ENCODE data around the gene ADAMTS7. TPM values are rescaled to one million over a fixed set of nuclear protein-coding genes. Genes with fewer than 3 reads are reported as not detected.

ADAMTS7 gene
- total RNA-seq, 1 experiment from 2014 or later, result 12.0 TPM

GRCh38 chr15:78859971-78860719 is 48.9 kb upstream of the ADAMTS7 start:
- H3K27me3 ChIP-seq (ENCODE audit: insufficient read depth, low read length), result no peaks in the 10 kb centered on the region
- ATAC-seq, result peak; percentile 88
- no TSS peak for BruUV-seq (replicated peaks)
- H3K9me2 ChIP-seq (ENCODE audit: insufficient read depth), result no peaks in the 10 kb centered on the region
- RAD21 ChIA-PET (ENCODE audit: low non-redundant PET in 1 of 2, low total read pairs in 2 of 2, uncharacterized antibody in 2 of 2, unreplicated experiment in 2 of 2), result no interaction called here
- H3K36me3 ChIP-seq (ENCODE audit: control insufficient read depth in 1 of 2, insufficient read depth in 2 of 2, low read length in 2 of 2), result no peaks in the 10 kb centered on the region
- no peaks in the 10 kb centered on the region for H3K9me3 ChIP-seq (ENCODE audit: control insufficient read depth in 1 of 2, insufficient read depth in 1 of 2, low read depth in 1 of 2, low read length in 2 of 2)
- H3K9ac ChIP-seq (ENCODE audit: low read length), result peak overlapping the region; percentile 57
- CTCF ChIA-PET, result interaction anchor here (1.5 to 1.7 kb wide), 3 partner anchors 11 to 49 kb away, joined by 4 to 6 read pairs (median 5); partner anchors contain the start of genes ADAMTS7 and MORF4L1
- H3K4me1 ChIP-seq (ENCODE audit: control insufficient read depth in 1 of 2, insufficient read depth in 2 of 2, low read length in 2 of 2), result peaks cover 0 to 8% of the 10 kb centered on the region in 2 experiments; a peak in 2 of 4 replicates
- no peaks in the 10 kb centered on the region for H4K20me1 ChIP-seq (ENCODE audit: insufficient read depth)
- intact Hi-C loops (cut with micrococcal nuclease), result no loop called here
- peak; percentile 43 to 65 (median 62); a peak in 4 of 6 replicates for TF ChIP-seq CTCF (IDR thresholded peaks at IDR 0.05 in 2 of 3, conservative IDR thresholded peaks at IDR 0.05 in 1 of 3; ENCODE audit: borderline replicate concordance in 1 of 3, insufficient read depth in 1 of 3, low read depth in 2 of 3, low read length in 2 of 3)
- TF ChIP-seq SIN3A (IDR thresholded peaks at IDR 0.05; ENCODE audit: low read depth), result no peak
- TF ChIP-seq RAD21 (IDR thresholded peaks at IDR 0.05; ENCODE audit: low read depth), result peak; percentile 21; the same call in 1 of the 2 replicates
- TF ChIP-seq CBX3 (IDR thresholded peaks at IDR 0.05; ENCODE audit: low read depth), result peak; percentile 82; the same call in 1 of the 2 replicates
- TF ChIP-seq MAX (IDR thresholded peaks at IDR 0.05), result 0 out of 2 replicates have a peak, but pooled peaks have one; percentile 26
- TF ChIP-seq POLR2A (IDR thresholded peaks at IDR 0.05; ENCODE audit: borderline replicate concordance, extremely low read depth, insufficient read depth, insufficient read length), result no peak
- TF ChIP-seq EZH2 (IDR thresholded peaks at IDR 0.05), result no peak
- no peak for TF ChIP-seq ZNF274 (IDR thresholded peaks at IDR 0.05; ENCODE audit: low read depth, low read length)
- TF ChIP-seq YY1 (IDR thresholded peaks at IDR 0.05; ENCODE audit: extremely low read depth, insufficient replicate concordance, low read depth, low read length), result peak; percentile 19
- no peak for TF ChIP-seq EGR1 (IDR thresholded peaks at IDR 0.05; ENCODE audit: low read depth)
- no peak for TF ChIP-seq REST (IDR thresholded peaks at IDR 0.05; ENCODE audit: low read depth)
- TF ChIP-seq TCF7L2 (IDR thresholded peaks at IDR 0.05; ENCODE audit: borderline replicate concordance, extremely low read depth, insufficient read depth, insufficient read length), result no peak
- peak; percentile 97 for TF ChIP-seq ATF3 (IDR thresholded peaks at IDR 0.05)
- TF ChIP-seq FOSL1 (IDR thresholded peaks at IDR 0.05; ENCODE audit: low read depth), result no peak
- H3K79me2 ChIP-seq (ENCODE audit: insufficient read depth, low read length), result no peaks in the 10 kb centered on the region
- H3K4me3 ChIP-seq (replicated peaks in 1 of 2; ENCODE audit: low read depth in 1 of 2, low read length in 2 of 2), result peak overlapping the region; percentile 36 to 53
- peak overlapping the region; percentile 18; the same call in 1 of the 2 replicates for H3K27ac ChIP-seq (ENCODE audit: low read depth, low read length)
- peak overlapping the region; percentile 98 for H2AFZ ChIP-seq (ENCODE audit: low read depth, low read length, poor library complexity, severe bottlenecking)
- H3K4me2 ChIP-seq (ENCODE audit: low read length), result peak overlapping the region; percentile 80
- POLR2A ChIA-PET, result interaction anchor here (0.9 to 1.0 kb wide), 2 partner anchors 11 to 12 kb away, joined by 3 to 5 read pairs; no protein-coding TSS in a partner anchor
- peak; percentile 79 for DNase-seq (ENCODE audit: low read depth, low spot score)

Measured in HCT116 (cell line).